HG03064 (cell line): ENCODE data around the gene WAC.

ENCODE experiments used
- ATAC-seq: cut with Tn5 transposase; IDR thresholded peaks from one replicate; pipeline ENCODE4 v1.9.1; 2021; ENCODE audit warnings: low read depth; ENCODE audit not compliant: unreplicated experiment

The WAC gene

GRCh38 chr10:28661035-28661434 is 128.1 kb downstream of the WAC start:
- no peak for ATAC-seq

GRCh38 chr10:28663576-28664368 is 130.9 kb downstream of the WAC start:
- ATAC-seq, result peak; percentile 75

- no peak for ATAC-seq
Observed at GRCh38 chr10:28664369-28664740, 131.4 kb downstream of the WAC start.

- ATAC-seq, result no peak
Observed at GRCh38 chr10:28666751-28667467, 134.0 kb downstream of the WAC start.

GRCh38 chr10:28668363-28669226 is 135.7 kb downstream of the WAC start:
- no peak for ATAC-seq

- ATAC-seq, result no peak
Observed at GRCh38 chr10:28669227-28670173, 136.6 kb downstream of the WAC start.
